ENCODE measurements around the gene NUP188. TPM values are rescaled to one million over a fixed set of nuclear protein-coding genes. Genes with fewer than 3 reads are reported as not detected.

NUP188 gene
- total and polyA plus RNA-seq, 2 of the 4 experiments (the other 2 are of a cell fraction), result 53.0 to 59.1 TPM

DNA sequence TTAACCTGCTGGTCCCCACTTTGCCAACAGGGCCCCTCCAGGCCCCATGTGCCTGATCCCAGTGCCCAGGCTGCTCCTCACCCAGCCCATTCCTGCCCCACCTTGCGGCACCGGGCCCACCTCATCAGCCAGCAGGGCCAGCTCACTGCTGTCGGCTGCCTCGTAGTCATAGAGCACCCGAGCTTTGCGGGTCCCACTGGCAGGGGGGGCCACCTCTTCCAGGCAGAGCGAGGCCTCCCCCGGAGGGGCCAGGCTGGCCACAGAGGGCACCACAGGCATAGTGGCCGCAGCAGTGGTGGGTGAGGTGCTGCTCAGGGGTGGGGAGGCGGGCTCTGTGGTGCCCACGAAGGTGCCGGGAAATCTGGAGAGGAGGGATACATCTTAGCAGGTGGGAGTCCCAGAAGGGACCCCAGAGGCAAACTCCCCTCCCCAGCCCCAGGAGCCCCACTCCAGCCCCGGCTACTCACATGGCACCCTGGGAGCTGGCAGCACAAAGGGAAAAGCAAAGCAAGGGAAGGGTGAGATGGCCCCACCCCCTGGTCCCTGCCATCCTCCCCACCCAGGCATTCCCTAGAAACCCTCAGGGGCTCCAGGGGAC is 61.6 kb downstream of the NUP188 start:
- TF ChIP-seq RFX5 (IDR thresholded peaks at IDR 0.05; ENCODE audit: low read depth, low read length), result no peak
- no peak for TF ChIP-seq RCOR1 (IDR thresholded peaks at IDR 0.05; ENCODE audit: insufficient replicate concordance, low read length)
- no peak for TF ChIP-seq SMC3 (IDR thresholded peaks at IDR 0.05; ENCODE audit: low read depth, low read length)
- TF ChIP-seq RAD21 (IDR thresholded peaks at IDR 0.05; ENCODE audit: low read length), result no peak
- no peak for TF ChIP-seq CHD1 (IDR thresholded peaks at IDR 0.05; ENCODE audit: low read depth, low read length)
- no peak for TF ChIP-seq POLR2A (IDR thresholded peaks at IDR 0.05; ENCODE audit: low read depth, low read length)
- POLR2A ChIA-PET (ENCODE audit: unreplicated experiment), result no interaction called here
- intact Hi-C loops (cut with micrococcal nuclease), result no loop called here

More for the DNA sequence above, 61.6 kb downstream of the NUP188 start:
- Histone ChIP-seq H3K4me3 (ENCODE audit: insufficient read depth, low read depth, low read length) (no peak overlapping the region), H3K9ac (ENCODE audit: low read depth, low read length) (no peak overlapping the region), H2BK120ac (ENCODE audit: low read depth, low read length) (no peak overlapping the region), H2BK5ac (ENCODE audit: low read depth, low read length, poor library complexity, severe bottlenecking) (no peak overlapping the region), H2BK20ac (ENCODE audit: low read depth, low read length) (no peak overlapping the region), H3K9me1 (ENCODE audit: insufficient read depth, low read length) (no peaks in the 10 kb centered on the region), H3K18ac (ENCODE audit: low read depth, low read length) (no peak overlapping the region), H3K36me3 (ENCODE audit: control insufficient read depth, insufficient read depth, low read length) (peaks cover 44% of the 10 kb centered on the region), H2AFZ (replicated peaks; ENCODE audit: low read length, poor library complexity) (no peak overlapping the region), H2BK15ac (ENCODE audit: low read depth, low read length) (no peak overlapping the region), H3K79me1 (ENCODE audit: low read depth in 1 of 2, low read length in 2 of 2) (no peaks in the 10 kb centered on the region), H2AK5ac (ENCODE audit: low read depth, low read length) (no peak overlapping the region), H3K9me3 (ENCODE audit: control insufficient read depth, insufficient read depth, low read length) (no peaks in the 10 kb centered on the region), H3K4ac (ENCODE audit: low read depth, low read length) (no peak overlapping the region), H3K56ac (ENCODE audit: extremely low read depth, insufficient read depth, low read length) (no peak overlapping the region), H4K8ac (ENCODE audit: low read depth in 2 of 2, low read length in 2 of 2) (no peak overlapping the region), H4K5ac (ENCODE audit: low read depth, low read length) (no peak overlapping the region), H3K4me2 (ENCODE audit: low read depth, low read length) (no peak overlapping the region), H3K14ac (replicated peaks; ENCODE audit: low read depth, low read length) (no peak overlapping the region), H3K4me1 (ENCODE audit: control insufficient read depth, insufficient read depth, low read length) (no peaks in the 10 kb centered on the region), H4K91ac (ENCODE audit: insufficient read depth, low read depth, low read length) (no peak overlapping the region), H3K27me3 (ENCODE audit: control insufficient read depth, insufficient read depth, low read length) (no peaks in the 10 kb centered on the region), H4K20me1 (ENCODE audit: insufficient read depth, low read length) (peaks cover 7% of the 10 kb centered on the region), H3K23ac (ENCODE audit: low read depth, low read length) (no peak overlapping the region), H3K27ac (ENCODE audit: insufficient read depth, low read length) (no peak overlapping the region), H2AK9ac (replicated peaks; ENCODE audit: low read depth, low read length, poor library complexity) (no peak overlapping the region)
- CTCF ChIA-PET, result no interaction called here
- in situ Hi-C loops (cut with MboI; ENCODE audit: low sequenced_read_pairs), result no loop called here
- DNase-seq, result no peak
- WGBS, 2 experiments (ENCODE audit: extremely low coverage in 2 of 2, insufficient read length in 1 of 2), result no CpG with 5 or more reads among the region's 13 CpGs
- ATAC-seq (ENCODE audit: low read depth), result no peak
- dilution Hi-C loops (cut with HindIII; ENCODE audit: low sequenced_read_pairs, unreplicated experiment), result no loop called here
- no TSS peak for BruUV-seq (replicated peaks)
